HG02610 (cell line): Measurements from ENCODE around the gene SMG9.

ENCODE experiments used
- ATAC-seq: cut with Tn5 transposase; IDR thresholded peaks from one replicate; pipeline ENCODE4 v1.9.1; 2021; ENCODE audit warnings: mild to moderate bottlenecking, moderate library complexity; ENCODE audit not compliant: unreplicated experiment

The SMG9 gene, protein sequence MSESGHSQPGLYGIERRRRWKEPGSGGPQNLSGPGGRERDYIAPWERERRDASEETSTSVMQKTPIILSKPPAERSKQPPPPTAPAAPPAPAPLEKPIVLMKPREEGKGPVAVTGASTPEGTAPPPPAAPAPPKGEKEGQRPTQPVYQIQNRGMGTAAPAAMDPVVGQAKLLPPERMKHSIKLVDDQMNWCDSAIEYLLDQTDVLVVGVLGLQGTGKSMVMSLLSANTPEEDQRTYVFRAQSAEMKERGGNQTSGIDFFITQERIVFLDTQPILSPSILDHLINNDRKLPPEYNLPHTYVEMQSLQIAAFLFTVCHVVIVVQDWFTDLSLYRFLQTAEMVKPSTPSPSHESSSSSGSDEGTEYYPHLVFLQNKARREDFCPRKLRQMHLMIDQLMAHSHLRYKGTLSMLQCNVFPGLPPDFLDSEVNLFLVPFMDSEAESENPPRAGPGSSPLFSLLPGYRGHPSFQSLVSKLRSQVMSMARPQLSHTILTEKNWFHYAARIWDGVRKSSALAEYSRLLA

DNA sequence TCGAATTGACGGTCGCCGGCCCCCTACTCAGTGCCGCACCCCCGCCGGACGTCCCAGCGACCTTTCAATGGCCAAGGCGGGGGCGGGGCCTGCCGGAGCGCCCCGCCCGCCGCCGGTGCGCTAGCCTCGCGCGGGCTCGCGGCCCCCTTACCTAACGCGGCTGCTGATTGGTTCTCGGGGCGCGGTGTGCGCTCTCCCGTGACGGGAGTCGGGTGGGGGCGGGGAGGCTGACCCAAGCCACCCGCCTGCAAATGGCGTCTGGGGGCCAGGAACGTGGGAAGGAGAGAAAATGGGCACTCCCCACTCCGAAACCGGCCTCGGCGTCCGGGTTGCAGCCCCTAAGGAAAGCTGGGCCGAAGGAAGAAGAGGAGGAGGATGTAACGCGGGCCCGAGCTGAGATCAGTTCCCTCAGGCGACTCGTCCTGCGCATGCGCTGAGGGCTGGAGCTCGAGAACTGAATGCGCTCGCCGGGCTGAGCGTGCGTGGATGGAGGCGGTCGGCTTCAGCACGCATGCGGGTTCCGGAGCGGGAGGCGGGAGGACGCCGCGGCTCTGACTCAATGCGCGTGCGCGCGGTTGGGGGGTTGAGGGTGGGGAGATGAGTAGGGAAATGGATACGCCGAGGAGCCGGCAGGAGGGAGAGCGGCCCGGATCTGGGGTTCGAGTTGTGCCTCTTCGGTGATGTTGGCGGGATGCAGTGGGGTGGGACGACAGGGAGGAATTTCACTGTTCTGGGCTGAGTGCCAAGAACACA is at the start of gene SMG9:
Gene SMG9, minus strand, starts transcription at position 460 of the 753 bp plus-strand sequence. CDS start 4,221 bp downstream, outside the sequence.
- peak; percentile 50 for ATAC-seq

DNA sequence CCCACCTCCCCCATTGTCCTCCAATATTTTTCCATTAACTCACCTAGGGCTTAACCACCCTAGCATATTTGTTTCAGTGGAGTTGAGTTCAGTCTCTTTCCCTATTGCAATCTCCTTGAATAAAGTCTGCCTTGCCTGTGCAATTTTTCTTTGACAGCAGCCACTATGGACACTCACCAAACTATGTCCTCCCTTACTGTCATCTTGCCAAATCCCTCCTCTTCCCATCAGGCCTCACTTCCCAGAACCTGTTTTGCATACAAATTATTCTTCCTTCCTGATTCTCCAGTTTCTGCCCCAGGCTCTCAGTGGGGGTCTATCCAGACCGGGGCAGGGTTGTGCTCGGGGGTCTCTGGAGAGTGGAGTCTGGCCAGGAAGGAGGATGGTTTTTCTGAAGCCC is 49.7 kb upstream of the SMG9 start:
- no peak for ATAC-seq

DNA sequence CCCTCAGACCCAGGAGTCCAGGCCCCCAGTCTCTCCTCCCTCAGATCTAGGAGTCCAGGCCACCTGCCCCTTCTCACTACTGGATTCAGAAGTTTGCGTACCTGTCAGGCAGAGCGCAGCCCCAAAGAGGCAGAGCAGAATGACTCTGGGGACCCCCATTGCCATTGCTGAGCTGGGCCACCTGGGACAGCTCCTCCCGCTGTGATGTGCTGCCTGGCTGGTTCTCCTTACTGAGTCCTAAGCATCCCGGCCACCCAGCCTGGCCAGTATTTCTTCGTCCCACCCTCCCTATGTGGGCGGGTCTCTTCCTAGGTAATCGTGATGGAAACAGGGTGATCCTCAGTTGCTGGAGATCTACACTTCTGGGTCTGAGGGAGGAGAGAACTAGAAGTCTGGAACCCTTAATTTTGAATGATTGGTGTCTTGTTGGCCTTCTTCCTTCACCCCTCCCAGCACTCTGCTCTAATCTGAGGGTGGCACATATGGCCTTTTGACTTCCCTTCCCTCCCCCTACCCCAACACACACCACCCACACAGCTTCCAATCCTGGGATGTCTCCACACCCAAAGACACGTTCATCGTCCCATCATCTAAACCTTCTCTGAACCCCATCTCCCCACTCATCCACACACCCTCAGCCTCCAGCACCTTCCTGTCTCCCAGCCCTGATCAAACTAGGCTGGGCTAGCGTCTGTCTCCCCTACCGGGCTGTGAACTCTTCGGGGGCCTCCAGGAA is 47.6 kb upstream of the SMG9 start, which contains the start of gene LYPD5:
Gene LYPD5, minus strand, starts transcription at position 232 of the 736 bp plus-strand sequence. Its CDS starts 67 bp downstream, at position 165.
- no peak for ATAC-seq

DNA sequence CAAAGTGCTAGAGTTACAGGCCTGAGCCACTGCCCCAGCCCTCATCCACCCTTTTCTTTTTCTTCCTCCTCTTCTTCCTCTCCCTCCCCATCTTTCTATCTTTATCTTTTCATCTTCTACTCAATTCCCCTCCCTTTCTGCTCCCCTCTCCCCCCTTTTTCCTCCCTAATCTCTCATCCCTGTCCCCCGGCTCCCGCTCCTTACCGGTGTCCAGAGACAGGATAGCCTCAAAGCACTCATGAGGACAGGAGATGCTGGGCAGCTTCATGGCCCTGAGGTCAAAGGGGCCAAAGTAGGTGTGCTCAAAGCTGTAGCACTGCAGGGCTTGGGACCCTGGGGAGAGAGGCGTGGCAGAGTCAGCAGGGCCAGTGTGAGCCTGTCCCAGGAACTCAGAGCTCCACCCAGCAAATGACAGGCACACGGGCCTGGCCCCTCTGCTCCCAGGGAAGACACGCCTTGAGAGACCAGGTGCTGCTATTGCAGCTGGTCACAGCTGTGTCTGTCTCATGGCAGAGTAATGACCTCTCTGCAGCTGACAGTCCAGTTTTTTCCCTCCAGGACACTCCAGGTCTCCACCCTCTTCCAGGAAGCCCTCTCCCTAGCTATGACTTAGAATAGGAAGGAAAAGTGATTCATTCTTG is 44.9 kb upstream of the SMG9 start:
- ATAC-seq = no peak

DNA sequence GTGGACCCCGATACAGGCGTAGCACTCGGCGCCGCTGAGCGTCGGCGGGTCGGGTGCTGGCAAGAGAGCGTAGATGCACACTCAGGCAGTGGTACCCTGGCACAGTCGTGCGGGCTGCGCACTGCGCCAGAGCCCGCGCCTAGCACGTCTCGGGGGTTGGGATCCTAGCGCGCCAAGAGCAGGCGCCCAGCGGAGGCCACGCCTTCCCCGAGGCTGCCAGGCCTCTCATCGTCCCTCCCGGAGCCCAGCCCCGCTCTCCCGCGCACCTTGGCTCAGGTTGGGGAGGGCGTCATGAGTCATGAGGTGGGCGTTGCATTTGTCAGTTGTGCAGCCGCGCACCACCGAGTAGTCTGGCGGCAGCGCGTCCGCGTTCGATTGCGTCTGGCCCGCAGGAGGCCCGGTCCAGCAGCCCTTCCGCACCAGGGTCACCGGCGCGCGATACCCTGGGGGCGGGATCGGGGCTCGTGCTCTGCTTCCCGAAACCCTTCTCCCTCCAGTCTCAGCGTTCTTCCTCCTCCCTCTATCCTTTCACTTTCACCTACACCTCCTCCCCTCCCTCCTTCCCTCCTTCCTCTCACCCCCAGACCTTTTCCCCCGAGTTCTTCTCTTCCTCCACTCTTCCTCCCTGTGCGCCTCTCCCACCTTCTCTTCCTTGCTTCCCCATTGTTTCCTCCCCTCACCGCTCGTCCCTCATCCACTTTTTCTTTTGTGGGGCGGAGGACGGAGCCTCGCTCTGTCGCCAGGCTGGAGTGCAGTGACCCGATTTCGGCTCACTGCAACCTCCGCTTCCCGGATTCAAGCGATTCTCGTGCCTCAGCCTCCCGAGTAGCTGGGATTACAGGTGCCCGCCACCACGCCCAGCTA is 44.0 kb upstream of the SMG9 start:
- ATAC-seq = no peak

DNA sequence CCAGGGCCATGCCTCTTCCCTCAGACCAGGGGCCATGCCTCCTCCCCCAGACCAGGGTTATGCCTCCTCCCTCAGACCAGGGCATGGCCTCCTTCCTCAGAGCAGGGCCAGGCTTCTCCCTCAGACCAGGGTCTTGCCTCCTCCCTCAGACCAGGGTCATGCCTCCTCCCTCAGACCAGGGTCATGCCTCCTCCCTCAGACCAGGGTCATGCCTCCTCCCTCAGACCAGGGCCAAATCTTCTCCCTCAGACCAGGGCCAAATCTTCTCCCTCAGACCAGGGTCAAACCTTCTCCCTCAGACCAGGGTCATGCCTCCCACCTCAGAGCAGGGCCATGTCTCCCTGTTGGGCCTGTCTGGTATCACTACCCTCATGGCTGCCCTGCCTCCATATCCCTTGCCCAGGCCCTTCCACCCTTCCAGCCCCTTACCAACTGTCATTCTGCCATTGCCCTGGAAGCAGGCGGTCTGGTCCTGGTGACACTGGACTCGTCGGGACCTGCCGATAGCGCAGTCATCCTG is 43.3 kb upstream of the SMG9 start:
- ATAC-seq = no peak

DNA sequence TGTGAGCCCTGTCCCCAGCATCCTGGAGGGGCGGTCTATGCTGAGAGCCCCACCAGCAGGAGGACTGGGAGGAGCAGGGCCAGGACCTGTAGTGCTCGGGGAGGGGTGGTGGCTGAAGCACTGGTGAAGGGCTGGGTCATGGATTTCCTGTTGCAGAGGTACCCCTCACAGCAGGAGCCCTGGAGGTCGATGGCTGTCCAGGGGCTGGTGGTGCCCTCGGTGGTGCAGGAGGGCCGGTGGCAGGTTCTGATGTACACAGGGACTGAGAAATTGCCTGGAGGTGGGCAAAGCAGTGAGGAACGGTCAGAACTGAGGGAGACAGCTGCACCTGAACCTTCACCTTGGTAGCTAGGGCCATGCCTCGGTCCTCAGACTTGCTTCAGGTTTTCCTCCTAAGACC is 42.8 kb upstream of the SMG9 start:
- no peak for ATAC-seq

DNA sequence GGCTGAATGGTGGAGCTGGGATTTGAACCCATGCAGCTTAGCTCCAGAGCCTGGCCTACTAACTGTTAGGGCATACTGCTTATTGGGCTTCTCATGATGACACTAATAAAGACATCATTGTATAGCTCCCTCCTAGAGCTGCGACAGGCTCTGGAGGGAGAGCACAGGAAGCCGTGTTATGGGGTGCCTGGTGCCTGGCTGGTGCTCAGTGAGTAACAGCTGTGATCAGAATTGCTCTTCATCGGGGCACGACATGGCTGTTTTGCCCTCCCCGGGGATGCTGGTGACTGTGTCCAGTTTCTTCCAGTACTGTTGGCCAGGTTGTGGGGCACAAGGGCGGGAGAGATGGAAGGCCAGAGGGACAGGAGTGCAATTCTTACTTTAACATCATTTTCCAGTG is 42.4 kb upstream of the SMG9 start:
- ATAC-seq = no peak

DNA sequence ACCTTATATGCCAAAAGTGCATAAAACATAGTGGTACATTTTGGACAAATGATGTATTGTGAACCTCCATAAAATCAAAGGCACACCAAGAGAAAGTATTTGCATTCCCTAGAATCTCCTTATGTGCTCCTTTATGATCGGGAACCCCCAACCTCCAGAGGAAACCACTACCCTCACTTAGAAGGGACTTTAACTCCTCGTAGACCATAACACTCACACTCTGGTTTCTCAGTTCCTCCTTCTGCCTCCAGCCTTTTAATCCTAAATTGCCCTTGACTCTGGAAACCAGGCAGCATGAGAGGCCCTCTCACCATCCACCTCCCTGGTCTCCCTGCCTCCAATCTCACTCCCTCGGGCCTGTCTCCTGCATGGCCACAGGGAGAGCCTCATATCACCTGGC is 35.8 kb upstream of the SMG9 start:
- ATAC-seq = no peak

DNA sequence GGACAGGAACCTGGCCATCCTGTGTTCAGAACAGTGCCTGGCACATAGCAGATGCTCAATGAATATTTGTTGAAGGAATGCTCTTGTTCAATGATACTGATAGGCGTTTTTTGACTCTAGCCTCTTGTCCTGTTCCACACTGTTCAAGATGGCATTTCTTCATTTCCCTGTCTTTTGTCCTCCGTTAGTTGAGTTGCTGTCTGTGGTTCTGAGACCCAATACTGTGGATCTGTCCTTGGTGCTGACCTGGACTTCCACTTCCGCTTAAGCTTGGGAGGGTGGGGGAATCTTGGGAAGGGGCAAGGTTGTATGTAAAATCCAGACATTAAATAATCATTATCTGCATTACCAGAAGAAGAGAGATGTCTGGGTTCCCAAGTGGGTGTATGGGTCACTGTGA is 34.3 kb upstream of the SMG9 start:
- ATAC-seq = no peak

DNA sequence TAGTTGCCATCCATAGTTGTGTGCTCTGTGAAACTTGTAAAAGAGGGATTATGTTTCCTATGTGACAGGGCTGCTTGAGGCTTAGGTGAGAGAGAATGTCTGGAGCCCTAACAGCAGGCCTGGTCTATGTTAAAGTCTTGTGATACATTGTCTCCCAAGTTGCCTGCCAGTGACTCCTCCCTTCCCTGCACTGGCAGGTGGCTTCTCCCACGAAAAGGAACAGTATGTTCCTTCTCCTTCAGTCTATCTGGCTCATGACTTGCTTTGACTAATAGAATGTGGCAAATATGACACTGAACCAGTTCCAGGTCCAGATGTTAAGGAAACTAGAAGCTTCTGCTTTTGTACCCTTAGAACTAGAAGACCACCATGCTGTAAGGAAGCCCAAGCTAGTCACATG is 31.9 kb upstream of the SMG9 start:
- ATAC-seq = no peak

DNA sequence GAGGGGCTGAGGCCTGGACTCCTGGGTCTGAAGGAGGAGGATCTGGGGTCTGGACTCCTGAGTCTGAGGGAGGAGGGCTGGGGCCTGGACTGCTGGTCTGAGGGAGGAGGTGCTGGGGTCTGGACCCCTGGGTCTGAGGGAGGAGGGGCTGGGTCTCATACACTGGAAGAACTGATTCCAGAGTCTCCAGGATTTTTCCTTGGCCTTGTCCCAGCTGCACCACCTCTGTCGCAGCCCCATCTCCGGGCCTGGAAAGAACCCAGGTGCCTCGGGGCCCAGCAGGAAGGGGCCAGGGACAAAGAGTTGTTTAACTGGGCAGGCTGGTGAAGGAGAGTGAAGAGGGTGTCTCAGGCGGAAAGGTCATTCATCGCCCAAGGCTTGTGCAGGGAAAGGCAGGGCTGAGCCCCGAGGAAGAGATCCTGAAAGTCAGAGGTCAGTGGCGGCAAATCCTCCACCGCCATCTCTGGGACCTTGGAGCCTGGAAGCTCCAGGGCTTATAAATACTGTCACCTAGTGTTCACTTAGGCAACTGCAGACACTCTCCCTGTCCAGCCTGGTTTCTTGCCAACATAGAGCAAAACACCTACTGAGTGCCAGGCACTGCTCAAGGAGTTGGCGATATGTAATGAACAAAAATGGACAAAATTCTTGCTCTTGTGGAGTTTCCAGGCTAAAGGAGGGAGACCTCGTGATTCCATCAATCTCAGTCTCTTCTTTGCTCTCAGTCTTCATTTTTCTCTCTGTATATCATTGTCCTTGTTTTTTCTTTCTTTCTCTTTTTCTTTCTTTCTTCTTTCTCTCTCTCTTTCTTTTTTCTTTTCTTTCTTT is 30.4 kb upstream of the SMG9 start:
- ATAC-seq = no peak

DNA sequence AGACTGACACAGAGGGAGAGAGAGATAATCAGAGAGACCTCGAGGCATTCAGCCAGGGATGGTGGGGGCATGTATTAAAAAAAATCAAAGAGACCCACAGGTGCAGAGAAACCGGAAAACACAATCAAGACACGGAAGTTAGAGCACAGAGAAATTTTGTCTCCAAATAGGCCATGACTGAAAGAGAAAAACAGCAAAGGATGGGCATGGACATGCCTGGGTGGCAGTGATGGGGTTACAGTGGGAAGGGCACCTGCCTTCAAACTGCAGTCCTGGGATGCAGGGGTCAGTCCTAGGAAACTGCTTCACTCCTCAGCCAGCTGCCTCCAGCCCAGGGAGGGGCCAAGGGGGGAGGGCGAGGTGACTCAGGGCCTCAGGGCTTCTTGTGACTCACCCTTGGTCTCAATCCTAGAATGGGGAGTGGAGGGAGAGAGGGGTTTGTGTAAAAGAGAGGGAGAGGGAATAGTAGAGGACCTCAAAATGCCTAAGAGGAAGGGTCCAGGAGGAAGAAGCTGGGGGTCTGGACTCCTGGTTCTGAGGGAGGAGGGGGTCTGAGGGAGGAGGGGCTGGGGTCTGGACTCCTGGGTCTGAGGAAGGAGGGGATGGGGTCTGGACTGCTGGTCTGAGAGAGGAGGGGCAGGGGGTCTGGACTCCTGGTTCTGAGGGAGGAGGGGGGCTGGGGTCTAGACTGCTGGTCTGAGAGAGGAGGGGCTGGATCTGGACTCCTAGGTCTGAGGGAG is 29.6 kb upstream of the SMG9 start:
- no peak for ATAC-seq

DNA sequence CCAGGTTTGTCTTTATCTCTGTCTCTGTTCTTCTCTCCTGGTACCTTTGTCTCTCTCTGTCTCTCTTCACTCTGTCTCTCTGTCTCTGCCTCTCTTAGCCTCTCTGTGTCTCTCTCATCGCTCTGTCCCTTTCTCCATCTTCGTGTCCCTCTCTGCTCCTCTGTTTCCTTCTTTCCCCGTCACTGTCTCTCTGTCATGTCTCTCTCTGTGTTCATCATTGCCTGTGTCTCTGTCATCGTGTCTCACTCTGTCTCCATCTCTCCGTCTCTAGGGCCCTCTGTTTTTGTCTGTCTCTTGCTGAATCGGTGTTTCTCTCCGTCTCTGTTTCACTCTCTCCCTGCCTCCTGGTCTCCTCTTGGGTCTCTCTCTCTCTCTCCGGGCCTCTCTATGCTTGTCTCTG is 28.9 kb upstream of the SMG9 start:
- ATAC-seq = no peak

DNA sequence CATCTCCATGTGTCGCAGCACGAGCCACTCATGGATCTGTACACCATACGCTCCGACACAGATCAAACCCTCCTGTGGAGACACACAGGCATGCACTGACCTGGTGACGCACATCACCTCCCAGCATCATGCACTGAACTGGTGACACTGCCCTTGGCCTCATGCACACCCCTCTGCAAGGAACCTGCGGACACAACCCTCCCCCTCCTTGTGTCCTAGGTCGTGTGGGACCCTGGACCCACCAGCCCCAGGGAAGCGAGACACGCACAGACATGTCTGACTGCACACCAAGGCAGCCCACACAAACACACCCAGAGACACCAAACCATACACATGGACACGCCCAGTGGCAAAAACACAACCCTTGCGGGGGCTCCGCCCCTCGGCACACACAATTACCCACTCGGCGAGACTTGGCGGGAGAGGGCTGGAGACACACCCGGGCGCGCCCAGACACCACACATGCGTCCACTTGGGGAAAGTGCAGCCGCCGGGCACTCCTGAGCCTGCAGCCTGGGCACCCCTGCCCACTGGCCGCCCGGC is 28.0 kb upstream of the SMG9 start:
- ATAC-seq = no peak

DNA sequence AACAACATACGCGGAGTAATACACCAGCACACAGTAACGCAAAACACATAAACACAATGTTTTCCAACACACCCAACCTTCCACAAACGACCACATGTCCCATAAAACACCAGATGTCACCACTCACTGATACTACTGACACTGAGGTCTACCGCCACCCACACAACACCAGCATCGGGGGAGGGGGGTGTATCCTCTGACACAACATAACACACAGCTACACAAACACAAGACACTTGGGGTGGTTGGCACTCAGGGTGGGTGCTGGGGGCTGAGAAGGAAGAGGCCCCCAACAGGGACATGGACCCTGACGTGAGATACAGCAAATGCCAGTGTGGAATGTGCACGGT is 27.5 kb upstream of the SMG9 start:
- ATAC-seq = no peak

DNA sequence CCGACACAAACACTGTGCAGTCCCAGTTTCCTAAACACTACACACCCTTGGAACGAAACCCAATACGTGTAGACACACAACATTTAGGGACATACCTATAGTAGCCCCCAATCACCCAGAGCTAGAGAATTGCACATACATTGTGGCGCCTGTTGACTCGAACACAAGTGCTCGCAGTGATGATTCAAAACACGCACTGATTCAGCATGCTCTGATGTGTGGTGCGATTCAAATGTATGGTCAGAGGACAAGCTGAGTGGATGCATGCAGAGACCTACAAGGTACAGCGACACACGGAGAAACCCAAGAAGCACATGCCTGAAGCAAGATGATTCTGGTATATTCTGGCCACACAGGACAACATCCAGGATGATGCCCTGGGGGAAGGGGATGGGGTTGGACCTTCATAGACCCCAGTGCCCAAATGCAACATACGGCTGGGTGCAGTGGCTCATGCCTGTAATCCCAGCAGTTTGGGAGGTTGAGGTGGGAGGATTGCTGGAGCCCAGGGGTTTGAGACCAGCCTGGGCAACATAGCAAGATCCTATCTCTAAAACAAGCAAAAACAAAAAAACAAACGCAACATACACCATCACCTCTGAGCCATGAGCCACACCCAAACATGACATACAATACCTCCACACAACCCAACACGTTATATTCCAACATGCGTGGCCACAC is 27.0 kb upstream of the SMG9 start:
- ATAC-seq = no peak
